GM12878 (cell line): Measurements from ENCODE around the gene EVA1A. TPM values are rescaled to one million over a fixed set of nuclear protein-coding genes. Genes with fewer than 3 reads are reported as not detected.

Experiments used
- ATAC-seq: fragments of 200-7000 bp; cut with Tn5 transposase; 3 replicates; pipeline ENCODE4 v1.9.1; 2020; ENCODE audit warnings: mild to moderate bottlenecking, moderate library complexity
- BruUV-seq: library from RNA; stranded (reverse); fragments of 400-500 nt; replicated peaks from 2 replicates; lab custom pipeline; 2021; lab: Mats Ljungman, UMichigan
- CTCF ChIA-PET: fragments of 300-600 bp; sonication (Branson Sonifier 250); formaldehyde crosslinking; extraction: SDS; loops from one replicate; lab custom pipeline; 2021; ENCODE audit warnings: inconsistent platforms; lab: Yijun Ruan, JAX
- POLR2A ChIA-PET: fragments of 350-600 bp; formaldehyde crosslinking; extraction: SDS; loops from one replicate; lab custom pipeline; 2021; ENCODE audit warnings: inconsistent platforms; lab: Charles Lee
- RAD21 ChIA-PET: fragments of 300-600 bp; sonication (Branson Sonifier 250); formaldehyde crosslinking; loops from one replicate; lab custom pipeline; 2023; ENCODE audit warnings: antibody characterized with exemption; ENCODE audit not compliant: unreplicated experiment; lab: Charles Lee
- SMC1A ChIA-PET: fragments of 300-600 bp; sonication (Branson Sonifier 250); formaldehyde crosslinking; loops from one replicate; lab custom pipeline; 2023; ENCODE audit not compliant: unreplicated experiment, uncharacterized antibody; lab: Charles Lee
- DNase-seq: peaks from one replicate; pipeline ENCODE4 v3.0.0-alpha.2; 2011; ENCODE audit warnings: low read depth, low spot score
- FAIRE-seq: peaks from 3 replicates; lab custom pipeline; 2011; peaks lifted over from hg19 to GRCh38; lab: Jason Lieb, UNC
- H2AFZ ChIP-seq: 2 replicates; pipeline ENCODE4 v1.6.0; 2011; ENCODE audit warnings: low read depth, low read length, control low read depth; ENCODE audit not compliant: control insufficient read depth
- H3K27ac ChIP-seq: 2 replicates; pipeline ENCODE4 v1.5.1; 2011; ENCODE audit warnings: control low read depth; ENCODE audit not compliant: control insufficient read depth, insufficient read depth
- H3K27me3 ChIP-seq, 2 experiments: replicated peaks in 1 of 2; 2 replicates each; pipeline versions ENCODE4 v1.6.0 to v1.6.1; 2011; ENCODE audit warnings: low read length in 1 of 2; ENCODE audit not compliant: control insufficient read depth in 2 of 2, insufficient read depth in 2 of 2
- H3K36me3 ChIP-seq, 2 experiments: 2 replicates each; pipeline ENCODE4 v1.5.1; 2011; ENCODE audit warnings: low read length in 1 of 2; ENCODE audit not compliant: control insufficient read depth in 2 of 2, insufficient read depth in 2 of 2
- H3K4me1 ChIP-seq: 2 replicates; pipeline ENCODE4 v1.6.1; 2011; ENCODE audit warnings: mild to moderate bottlenecking, low read length, moderate library complexity, mixed read lengths; ENCODE audit not compliant: control insufficient read depth, insufficient read depth
- H3K4me2 ChIP-seq: 2 replicates; pipeline ENCODE4 v1.6.0; 2011; ENCODE audit warnings: control low read depth; ENCODE audit not compliant: control insufficient read depth, insufficient read depth
- H3K4me3 ChIP-seq: fragments of 200-600 bp; sonication (generic); 2 replicates; pipeline ENCODE4 v1.5.1; 2016
- H3K79me2 ChIP-seq: 2 replicates; pipeline ENCODE4 v1.6.0; 2011; ENCODE audit warnings: low read length; ENCODE audit not compliant: control insufficient read depth, insufficient read depth
- H3K9ac ChIP-seq: 2 replicates; pipeline ENCODE4 v1.8.0; 2011; ENCODE audit warnings: low read length, control low read depth, mixed read lengths; ENCODE audit not compliant: control insufficient read depth, insufficient read depth
- H3K9me3 ChIP-seq: replicated peaks from 3 replicates; pipeline ENCODE4 v1.5.1; 2011; ENCODE audit warnings: mild to moderate bottlenecking, low read length; ENCODE audit not compliant: control insufficient read depth, insufficient read depth
- H4K20me1 ChIP-seq: 2 replicates; pipeline ENCODE4 v1.6.0; 2011; ENCODE audit not compliant: control insufficient read depth, insufficient read depth
- ASH2L ChIP-seq: fragments of 300-600, 200-600 bp; sonication (generic); IDR thresholded peaks from 2 replicates; pipeline ENCODE4 v1.6.1; 2017; ENCODE audit warnings: low read depth, mild to moderate bottlenecking, borderline replicate concordance
- BACH1 ChIP-seq: fragments of 450-650 bp; IDR thresholded peaks from 2 replicates; pipeline ENCODE4 v1.6.1; 2017; ENCODE audit warnings: mild to moderate bottlenecking, borderline replicate concordance
- GABPA ChIP-seq: IDR thresholded peaks from 2 replicates; pipeline ENCODE4 v1.6.1; 2014; ENCODE audit warnings: antibody characterized with exemption, low read depth, mild to moderate bottlenecking, inconsistent platforms
- HDAC2 ChIP-seq: fragments of 200-600 bp; sonication (generic); IDR thresholded peaks from 2 replicates; pipeline ENCODE4 v1.6.1; 2017
- NFYA ChIP-seq: IDR thresholded peaks from 2 replicates; pipeline ENCODE4 v1.6.1; 2011; ENCODE audit warnings: low read depth, mild to moderate bottlenecking, low read length, improper control_type of control experiment, borderline replicate concordance
- RB1 ChIP-seq: fragments of 450-650 bp; formaldehyde crosslinking; IDR thresholded peaks from 2 replicates; pipeline ENCODE4 v1.6.1; 2017; ENCODE audit warnings: mild to moderate bottlenecking, borderline replicate concordance
- RUNX3 ChIP-seq: IDR thresholded peaks from 2 replicates; pipeline ENCODE4 v1.6.1; 2012; ENCODE audit warnings: low read length, inconsistent platforms
- SMARCA5 ChIP-seq: fragments of 450-650 bp; IDR thresholded peaks from 2 replicates; pipeline ENCODE4 v1.6.1; 2017; ENCODE audit warnings: mild to moderate bottlenecking
- SREBF2 ChIP-seq: IDR thresholded peaks from 2 replicates; pipeline ENCODE4 v1.6.1; 2012; ENCODE audit warnings: mild to moderate bottlenecking, low read length
- TAF1 ChIP-seq: IDR thresholded peaks from 2 replicates; pipeline ENCODE4 v1.6.1; 2011; ENCODE audit warnings: mild to moderate bottlenecking, low read depth, low read length, borderline replicate concordance
- ZNF384 ChIP-seq: IDR thresholded peaks from 2 replicates; pipeline ENCODE4 v1.6.1; 2012; ENCODE audit warnings: low read depth, mild to moderate bottlenecking, low read length, improper control_type of control experiment, borderline replicate concordance
- WGBS: methylation state at CpG from one replicate; pipeline ENCODE4 v1.1.6; 2016; ENCODE audit warnings: low lambda C conversion rate; ENCODE audit not compliant: insufficient replicate concordance, insufficient coverage; ENCODE audit errors: missing lambda C conversion rate; 5-methylcytosine and 5-hydroxymethylcytosine counted together
- in situ Hi-C: fragments of 300-500 bp; cut with MboI; formaldehyde crosslinking; loops from 9 replicates; pipeline ENCODE4 v1.14.3; 2018; ENCODE audit warnings: mixed read lengths
- intact Hi-C: fragments of 100-400 bp; cut with micrococcal nuclease; formaldehyde crosslinking; loops from one replicate; pipeline ENCODE4 v1.14.2; 2022; ENCODE audit not compliant: unreplicated experiment
- polyA plus RNA-seq, 11 experiments: library from polyadenylated mRNA; depleted of rRNA in 4 of 11; unstranded in 6 of 11; stranded (reverse) in 5 of 11; fragments of >200 nt; fragmentation: Nextera tagmentation in 4 of 11; fragmentation: Illumina TruSeq in 1 of 11; extraction: Ambion mirVana in 4 of 11; extraction: Trizol in 1 of 11; gene quantifications; 1 replicate in 1 of 11; 2 replicates in 10 of 11; pipeline versions ENCODE4 v1.2.1 to v1.2.3, GENCODE V29; 2011 to 2016; ENCODE audit warnings: inconsistent platforms in 2 of 11, missing spikeins in 2 of 11, low read depth in 1 of 11
- total RNA-seq, 4 experiments: library from RNA; depleted of rRNA in 3 of 4; stranded (reverse); fragments of >200 nt in 3 of 4; fragmentation: Illumina TruSeq in 1 of 4; extraction: Trizol in 1 of 4; gene quantifications; 2 replicates each; pipeline versions ENCODE4 v1.2.1 to v1.2.3, GENCODE V29; 2013 to 2021
- TF ChIP-seq, protein P1 (sequence below): fragments of 150-350 bp; IDR thresholded peaks from 2 replicates; pipeline ENCODE4 v1.6.1; 2016; ENCODE audit warnings: low read depth, low read length
- TF ChIP-seq, protein P2 (sequence below): fragments of 450-650 bp; IDR thresholded peaks from 2 replicates; pipeline ENCODE4 v1.6.1; 2016; ENCODE audit warnings: mild to moderate bottlenecking
- TF ChIP-seq, protein P3 (sequence below): fragments of 450-650 bp; IDR thresholded peaks from 2 replicates; pipeline ENCODE4 v1.6.1; 2016; ENCODE audit warnings: mild to moderate bottlenecking, moderate library complexity, borderline replicate concordance

EVA1A gene
- total and polyA plus RNA-seq, 10 of the 15 experiments (the other 5 are each of a cell fraction or from before 2014, with no cell fraction given): 0.13 to 1.0 (median 0.34) TPM; not detected in 5

DNA sequence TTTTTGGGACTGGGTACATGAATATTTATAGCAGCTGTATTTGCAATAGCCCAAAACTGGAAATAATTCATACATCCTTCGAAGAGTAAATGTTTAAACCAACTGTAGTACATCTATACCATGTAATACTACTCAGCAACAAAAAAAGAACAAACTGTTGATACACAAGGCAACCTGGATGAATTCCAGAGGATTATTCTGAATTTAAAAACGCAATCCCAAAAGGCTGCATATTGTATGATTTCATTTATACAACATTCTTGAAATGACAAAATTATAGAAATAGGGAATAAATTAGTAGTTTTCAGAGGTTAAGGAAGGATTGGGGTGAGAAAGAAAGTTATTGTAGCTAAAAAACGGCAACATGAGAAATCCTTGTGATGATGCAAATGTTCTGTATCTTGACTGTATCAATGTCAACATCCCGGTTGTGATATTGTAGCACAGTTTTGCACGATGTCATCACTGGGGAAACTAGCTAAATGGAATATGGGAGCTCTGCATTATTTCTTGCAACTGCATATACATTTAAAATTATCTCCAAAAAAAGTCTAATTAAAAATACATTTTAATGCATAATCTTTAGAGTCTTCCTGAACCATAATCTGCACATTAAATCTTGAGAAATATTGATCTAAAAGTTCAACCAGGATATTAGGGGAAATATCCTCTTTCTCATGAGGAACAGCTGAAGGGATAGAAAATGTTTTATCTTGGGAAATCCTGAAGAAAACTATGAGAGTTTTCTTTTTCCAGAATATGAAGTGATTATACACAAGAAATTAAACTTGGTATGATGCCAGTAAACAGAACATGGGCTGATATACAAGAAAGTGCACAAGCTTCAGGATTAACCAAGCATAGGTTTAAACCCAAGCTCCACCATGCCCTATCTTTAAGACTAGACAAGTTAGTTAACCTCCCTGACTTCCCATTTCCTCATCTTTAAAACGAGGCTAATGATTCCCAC is 21.9 kb downstream of the EVA1A start:
- no peaks in the 10 kb centered on the region; a peak in 1 of 4 replicates for H3K27me3 ChIP-seq
- RAD21 ChIA-PET: no interaction called here
- H3K27ac ChIP-seq: no peak overlapping the region
- H3K9me3 ChIP-seq: no peaks in the 10 kb centered on the region
- no peak overlapping the region for H2AFZ ChIP-seq
- CTCF ChIA-PET: interaction anchor here (0.6 to 1.3 kb wide), 2 partner anchors 13 to 788 kb away, joined by 3 to 4 read pairs; no protein-coding TSS in a partner anchor
- POLR2A ChIA-PET: no interaction called here
- in situ Hi-C loops (no loop called here), intact Hi-C loops (no loop called here)
- ATAC-seq: no peak
- H3K4me3 ChIP-seq: no peak overlapping the region
- no peaks in the 10 kb centered on the region for H3K4me1 ChIP-seq
- no peak overlapping the region for H3K9ac ChIP-seq
- no peak for DNase-seq
- H3K36me3 ChIP-seq: no peaks in the 10 kb centered on the region
- SMC1A ChIA-PET: interaction anchor here (0.8 to 1.8 kb wide), 4 partner anchors 9 to 326 kb away, joined by 3 to 4 read pairs (median 3); no protein-coding TSS in a partner anchor
- no peak overlapping the region for H3K4me2 ChIP-seq
- no TSS peak for BruUV-seq
- FAIRE-seq: no peak
- no peaks in the 10 kb centered on the region for H3K79me2 ChIP-seq
- WGBS: 19% methylated on average over 6 of the region's 6 CpGs
- H4K20me1 ChIP-seq: no peaks in the 10 kb centered on the region
- TF ChIP-seq, protein P1, sequence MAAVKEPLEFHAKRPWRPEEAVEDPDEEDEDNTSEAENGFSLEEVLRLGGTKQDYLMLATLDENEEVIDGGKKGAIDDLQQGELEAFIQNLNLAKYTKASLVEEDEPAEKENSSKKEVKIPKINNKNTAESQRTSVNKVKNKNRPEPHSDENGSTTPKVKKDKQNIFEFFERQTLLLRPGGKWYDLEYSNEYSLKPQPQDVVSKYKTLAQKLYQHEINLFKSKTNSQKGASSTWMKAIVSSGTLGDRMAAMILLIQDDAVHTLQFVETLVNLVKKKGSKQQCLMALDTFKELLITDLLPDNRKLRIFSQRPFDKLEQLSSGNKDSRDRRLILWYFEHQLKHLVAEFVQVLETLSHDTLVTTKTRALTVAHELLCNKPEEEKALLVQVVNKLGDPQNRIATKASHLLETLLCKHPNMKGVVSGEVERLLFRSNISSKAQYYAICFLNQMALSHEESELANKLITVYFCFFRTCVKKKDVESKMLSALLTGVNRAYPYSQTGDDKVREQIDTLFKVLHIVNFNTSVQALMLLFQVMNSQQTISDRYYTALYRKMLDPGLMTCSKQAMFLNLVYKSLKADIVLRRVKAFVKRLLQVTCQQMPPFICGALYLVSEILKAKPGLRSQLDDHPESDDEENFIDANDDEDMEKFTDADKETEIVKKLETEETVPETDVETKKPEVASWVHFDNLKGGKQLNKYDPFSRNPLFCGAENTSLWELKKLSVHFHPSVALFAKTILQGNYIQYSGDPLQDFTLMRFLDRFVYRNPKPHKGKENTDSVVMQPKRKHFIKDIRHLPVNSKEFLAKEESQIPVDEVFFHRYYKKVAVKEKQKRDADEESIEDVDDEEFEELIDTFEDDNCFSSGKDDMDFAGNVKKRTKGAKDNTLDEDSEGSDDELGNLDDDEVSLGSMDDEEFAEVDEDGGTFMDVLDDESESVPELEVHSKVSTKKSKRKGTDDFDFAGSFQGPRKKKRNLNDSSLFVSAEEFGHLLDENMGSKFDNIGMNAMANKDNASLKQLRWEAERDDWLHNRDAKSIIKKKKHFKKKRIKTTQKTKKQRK: no peak
- TF ChIP-seq RB1: no peak
- TF ChIP-seq ZNF384: no peak
- no peak for TF ChIP-seq TAF1
- no peak for TF ChIP-seq NFYA
- TF ChIP-seq, protein P2, sequence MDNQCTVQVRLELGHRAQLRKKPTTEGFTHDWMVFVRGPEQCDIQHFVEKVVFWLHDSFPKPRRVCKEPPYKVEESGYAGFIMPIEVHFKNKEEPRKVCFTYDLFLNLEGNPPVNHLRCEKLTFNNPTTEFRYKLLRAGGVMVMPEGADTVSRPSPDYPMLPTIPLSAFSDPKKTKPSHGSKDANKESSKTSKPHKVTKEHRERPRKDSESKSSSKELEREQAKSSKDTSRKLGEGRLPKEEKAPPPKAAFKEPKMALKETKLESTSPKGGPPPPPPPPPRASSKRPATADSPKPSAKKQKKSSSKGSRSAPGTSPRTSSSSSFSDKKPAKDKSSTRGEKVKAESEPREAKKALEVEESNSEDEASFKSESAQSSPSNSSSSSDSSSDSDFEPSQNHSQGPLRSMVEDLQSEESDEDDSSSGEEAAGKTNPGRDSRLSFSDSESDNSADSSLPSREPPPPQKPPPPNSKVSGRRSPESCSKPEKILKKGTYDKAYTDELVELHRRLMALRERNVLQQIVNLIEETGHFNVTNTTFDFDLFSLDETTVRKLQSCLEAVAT: no peak
- no peak for TF ChIP-seq SREBF2
- no peak for TF ChIP-seq BACH1
- no peak for TF ChIP-seq ASH2L
- TF ChIP-seq, protein P3, sequence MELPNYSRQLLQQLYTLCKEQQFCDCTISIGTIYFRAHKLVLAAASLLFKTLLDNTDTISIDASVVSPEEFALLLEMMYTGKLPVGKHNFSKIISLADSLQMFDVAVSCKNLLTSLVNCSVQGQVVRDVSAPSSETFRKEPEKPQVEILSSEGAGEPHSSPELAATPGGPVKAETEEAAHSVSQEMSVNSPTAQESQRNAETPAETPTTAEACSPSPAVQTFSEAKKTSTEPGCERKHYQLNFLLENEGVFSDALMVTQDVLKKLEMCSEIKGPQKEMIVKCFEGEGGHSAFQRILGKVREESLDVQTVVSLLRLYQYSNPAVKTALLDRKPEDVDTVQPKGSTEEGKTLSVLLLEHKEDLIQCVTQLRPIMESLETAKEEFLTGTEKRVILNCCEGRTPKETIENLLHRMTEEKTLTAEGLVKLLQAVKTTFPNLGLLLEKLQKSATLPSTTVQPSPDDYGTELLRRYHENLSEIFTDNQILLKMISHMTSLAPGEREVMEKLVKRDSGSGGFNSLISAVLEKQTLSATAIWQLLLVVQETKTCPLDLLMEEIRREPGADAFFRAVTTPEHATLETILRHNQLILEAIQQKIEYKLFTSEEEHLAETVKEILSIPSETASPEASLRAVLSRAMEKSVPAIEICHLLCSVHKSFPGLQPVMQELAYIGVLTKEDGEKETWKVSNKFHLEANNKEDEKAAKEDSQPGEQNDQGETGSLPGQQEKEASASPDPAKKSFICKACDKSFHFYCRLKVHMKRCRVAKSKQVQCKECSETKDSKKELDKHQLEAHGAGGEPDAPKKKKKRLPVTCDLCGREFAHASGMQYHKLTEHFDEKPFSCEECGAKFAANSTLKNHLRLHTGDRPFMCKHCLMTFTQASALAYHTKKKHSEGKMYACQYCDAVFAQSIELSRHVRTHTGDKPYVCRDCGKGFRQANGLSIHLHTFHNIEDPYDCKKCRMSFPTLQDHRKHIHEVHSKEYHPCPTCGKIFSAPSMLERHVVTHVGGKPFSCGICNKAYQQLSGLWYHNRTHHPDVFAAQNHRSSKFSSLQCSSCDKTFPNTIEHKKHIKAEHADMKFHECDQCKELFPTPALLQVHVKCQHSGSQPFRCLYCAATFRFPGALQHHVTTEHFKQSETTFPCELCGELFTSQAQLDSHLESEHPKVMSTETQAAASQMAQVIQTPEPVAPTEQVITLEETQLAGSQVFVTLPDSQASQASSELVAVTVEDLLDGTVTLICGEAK: no peak
- no peak for TF ChIP-seq GABPA
- no peak for TF ChIP-seq HDAC2
- no peak for TF ChIP-seq SMARCA5
- no peak for TF ChIP-seq RUNX3
